Measurements from ENCODE around the gene PDZD7. TPM values are rescaled to one million over a fixed set of nuclear protein-coding genes. Genes with fewer than 3 reads are reported as not detected.

The PDZD7 gene
- 2.6 and 3.0 TPM in 2 replicates for total RNA-seq (2014; rRNA removed; shearing (Covaris generic); ENCODE audit: low replicate concordance)

DNA sequence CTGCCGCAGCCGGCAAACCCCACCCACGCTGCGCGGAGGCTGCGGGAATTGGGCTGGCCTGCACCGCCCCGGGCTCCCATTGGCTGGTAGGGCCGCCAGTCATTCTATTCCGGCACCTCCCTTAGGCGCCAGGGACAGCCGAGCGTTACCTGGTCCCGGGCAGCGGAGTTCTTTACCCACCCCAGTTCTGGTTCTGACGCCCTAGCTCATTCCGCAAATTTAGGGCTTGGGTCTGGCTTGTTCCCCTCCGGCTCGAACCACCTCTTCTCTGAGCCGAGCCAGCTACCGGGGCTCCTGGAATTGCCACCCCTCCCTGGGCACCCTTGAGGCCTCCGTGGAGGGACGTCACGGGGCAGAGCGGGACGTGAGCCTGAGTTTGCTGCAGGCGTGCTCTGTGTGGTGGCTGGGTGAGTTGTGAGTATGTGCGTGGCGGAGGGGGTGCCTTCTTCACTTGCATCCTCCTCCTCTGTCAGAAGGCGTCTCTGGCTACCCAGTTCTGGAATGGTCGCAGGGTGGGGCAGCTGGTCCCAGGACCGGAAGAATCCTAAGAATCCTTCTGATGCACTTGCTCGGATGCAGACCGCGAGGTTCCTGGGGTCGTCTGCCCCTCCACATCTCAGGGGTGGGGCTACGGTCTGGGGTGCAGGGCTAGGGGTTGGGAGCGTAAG, at the start of gene PDZD7, which contains the start of gene SFXN3:
Gene PDZD7, minus strand, starts transcription at position 2 of the 668 bp plus-strand sequence. CDS start 910 bp downstream, outside the sequence.
Gene SFXN3, plus strand, starts transcription at position 107 of the 668 bp plus-strand sequence. CDS start 3,461 bp downstream, outside the sequence.
- Histone ChIP-seq H3K9me2 (replicated peaks; ENCODE audit: insufficient read depth, low read length) (no peaks in the 10 kb centered on the region), H3K27ac (ENCODE audit: low read length) (no peak within 1 kb of the TSS), H4K20me1 (ENCODE audit: insufficient read depth, low read depth, low read length) (0 out of 2 replicates have a peak, but pooled peaks cover 4% of the 10 kb centered on the region), H3K79me2 (ENCODE audit: low read length) (no peaks in the 10 kb centered on the region), H3K36me3 (ENCODE audit: insufficient read depth, low read length) (no peaks in the 10 kb centered on the region), H3K9ac (ENCODE audit: low read length) (peak within 1 kb of the TSS; percentile 70), H3K27me3 (ENCODE audit: low read length) (no peaks in the 10 kb centered on the region), H3K4me3 (ENCODE audit: low read length) (peak within 1 kb of the TSS; percentile 73), H2AFZ (ENCODE audit: low read length) (peak within 1 kb of the TSS; percentile 58; the same call in 1 of the 2 replicates), H3K4me2 (ENCODE audit: low read depth, low read length, poor library complexity, severe bottlenecking) (peak within 1 kb of the TSS; percentile 95), H3K4me1 (ENCODE audit: low read length) (peaks cover 29% of the 10 kb centered on the region), H3K9me3 (ENCODE audit: low read length) (no peaks in the 10 kb centered on the region)
- peak; percentile 97 for DNase-seq

DNA sequence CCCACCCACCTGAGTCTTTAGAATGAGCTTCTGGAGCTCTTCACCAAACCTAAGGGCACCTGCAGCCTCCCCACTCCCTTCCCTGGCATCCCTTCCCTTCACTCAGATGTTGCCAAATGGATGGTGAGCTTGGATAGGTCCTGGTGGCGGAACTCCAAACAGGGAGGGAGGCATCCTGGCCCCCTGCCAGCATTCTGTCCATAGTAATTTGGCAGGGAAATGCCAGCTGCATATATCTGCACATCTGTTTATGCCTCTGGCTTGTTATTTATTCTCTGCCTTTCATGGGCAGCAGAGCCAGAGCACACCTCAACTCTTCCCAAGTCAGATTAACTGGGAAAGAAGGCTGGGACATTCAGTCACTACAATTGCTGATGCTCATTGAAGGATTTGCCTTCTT, 48.9 kb upstream of the PDZD7 start:
- no peaks in the 10 kb centered on the region for H3K9me3 ChIP-seq (ENCODE audit: low read length)
- peaks cover 13% of the 10 kb centered on the region for H3K4me1 ChIP-seq (ENCODE audit: low read length)
- H3K27ac ChIP-seq (ENCODE audit: low read length), result no peak overlapping the region
- H3K9ac ChIP-seq (ENCODE audit: low read length), result no peak overlapping the region
- H2AFZ ChIP-seq (ENCODE audit: low read length), result no peak overlapping the region
- H4K20me1 ChIP-seq (ENCODE audit: insufficient read depth, low read depth, low read length), result no peaks in the 10 kb centered on the region
- no peaks in the 10 kb centered on the region for H3K79me2 ChIP-seq (ENCODE audit: low read length)
- no peaks in the 10 kb centered on the region for H3K27me3 ChIP-seq (ENCODE audit: low read length)
- no peaks in the 10 kb centered on the region for H3K36me3 ChIP-seq (ENCODE audit: insufficient read depth, low read length)
- no peak overlapping the region for H3K4me2 ChIP-seq (ENCODE audit: low read depth, low read length, poor library complexity, severe bottlenecking)
- no peak for DNase-seq
- no peaks in the 10 kb centered on the region for H3K9me2 ChIP-seq (replicated peaks; ENCODE audit: insufficient read depth, low read length)
- H3K4me3 ChIP-seq (ENCODE audit: low read length), result no peak overlapping the region

DNA sequence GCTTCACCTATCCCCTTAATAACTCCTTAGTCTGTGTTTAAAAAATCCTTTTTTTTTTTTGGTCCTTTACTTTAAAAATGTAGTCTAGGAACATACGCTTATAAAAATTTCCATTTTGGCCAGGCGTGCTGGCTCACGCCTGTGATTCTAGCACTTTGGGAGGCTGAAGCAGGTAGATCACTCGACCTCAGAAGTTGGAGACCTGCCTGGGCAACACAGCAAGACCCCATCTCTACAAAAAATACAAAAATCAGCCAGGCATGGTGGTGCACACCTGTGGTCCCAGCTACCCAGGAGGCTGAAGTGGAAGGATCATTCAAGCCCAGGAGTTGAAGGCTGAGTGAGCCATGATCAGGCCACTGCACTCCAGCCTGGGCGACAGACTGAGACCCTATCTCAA, 45.7 kb upstream of the PDZD7 start:
- Histone ChIP-seq H3K4me1 (ENCODE audit: low read length) (peaks cover 40% of the 10 kb centered on the region), H3K9me2 (replicated peaks; ENCODE audit: insufficient read depth, low read length) (no peaks in the 10 kb centered on the region), H3K9me3 (ENCODE audit: low read length) (no peaks in the 10 kb centered on the region), H3K4me3 (ENCODE audit: low read length) (no peak overlapping the region), H4K20me1 (ENCODE audit: insufficient read depth, low read depth, low read length) (no peaks in the 10 kb centered on the region), H2AFZ (ENCODE audit: low read length) (no peak overlapping the region), H3K9ac (ENCODE audit: low read length) (no peak overlapping the region), H3K79me2 (ENCODE audit: low read length) (no peaks in the 10 kb centered on the region), H3K36me3 (ENCODE audit: insufficient read depth, low read length) (no peaks in the 10 kb centered on the region), H3K27me3 (ENCODE audit: low read length) (no peaks in the 10 kb centered on the region), H3K4me2 (ENCODE audit: low read depth, low read length, poor library complexity, severe bottlenecking) (no peak overlapping the region), H3K27ac (ENCODE audit: low read length) (no peak overlapping the region)
- no peak for DNase-seq

DNA sequence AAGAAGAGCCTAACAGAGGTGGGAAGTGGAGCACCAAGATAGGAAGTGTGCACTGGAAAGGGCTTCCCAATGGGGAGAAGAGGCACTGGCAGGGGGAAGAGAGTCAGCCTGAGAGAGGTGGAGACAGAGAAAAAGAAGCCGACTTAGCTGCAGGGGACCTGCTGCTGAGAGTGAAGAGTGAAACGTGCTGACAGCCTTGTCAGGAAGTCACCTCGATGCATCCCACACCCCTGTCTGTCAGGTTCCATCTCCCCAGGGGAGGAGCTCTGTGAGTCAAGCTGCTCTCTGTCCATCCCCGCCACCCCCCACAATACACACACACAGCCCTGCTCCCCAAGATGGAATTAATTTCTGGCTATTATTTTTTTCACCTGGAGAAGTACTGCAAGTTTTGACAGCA, 44.8 kb upstream of the PDZD7 start:
- H3K9me3 ChIP-seq (ENCODE audit: low read length), result no peaks in the 10 kb centered on the region
- no peaks in the 10 kb centered on the region for H3K36me3 ChIP-seq (ENCODE audit: insufficient read depth, low read length)
- peak; percentile 63 for DNase-seq
- H4K20me1 ChIP-seq (ENCODE audit: insufficient read depth, low read depth, low read length), result no peaks in the 10 kb centered on the region
- H3K4me3 ChIP-seq (ENCODE audit: low read length), result no peak overlapping the region
- no peak overlapping the region for H3K27ac ChIP-seq (ENCODE audit: low read length)
- H3K27me3 ChIP-seq (ENCODE audit: low read length), result no peaks in the 10 kb centered on the region
- no peaks in the 10 kb centered on the region for H3K79me2 ChIP-seq (ENCODE audit: low read length)
- H2AFZ ChIP-seq (ENCODE audit: low read length), result no peak overlapping the region; the same call in 1 of the 2 replicates
- peaks cover 48% of the 10 kb centered on the region for H3K4me1 ChIP-seq (ENCODE audit: low read length)
- no peaks in the 10 kb centered on the region for H3K9me2 ChIP-seq (replicated peaks; ENCODE audit: insufficient read depth, low read length)
- peak overlapping the region; percentile 18 for H3K9ac ChIP-seq (ENCODE audit: low read length)
- H3K4me2 ChIP-seq (ENCODE audit: low read depth, low read length, poor library complexity, severe bottlenecking), result peak overlapping the region; percentile 51

DNA sequence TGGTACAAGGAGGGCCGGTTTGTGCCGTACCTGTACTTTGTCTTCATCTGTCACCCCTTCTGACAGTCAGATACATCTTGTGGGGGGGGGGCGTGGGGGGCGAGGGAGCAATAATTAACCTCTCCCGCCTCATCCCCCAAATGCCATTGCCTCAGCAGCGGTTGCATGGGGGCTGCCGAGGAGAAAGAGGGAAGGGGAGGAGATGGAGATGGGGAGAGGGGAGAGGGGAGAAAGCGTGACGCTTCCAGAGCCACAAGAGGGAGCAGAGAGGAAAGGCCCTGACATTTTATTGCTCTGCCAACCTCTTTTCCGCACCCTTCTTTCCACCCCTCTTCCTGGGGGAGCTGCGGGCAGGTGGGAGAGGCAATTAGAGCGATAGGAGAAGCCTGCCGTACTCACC, 42.7 kb upstream of the PDZD7 start:
- Histone ChIP-seq H3K79me2 (ENCODE audit: low read length) (no peaks in the 10 kb centered on the region), H3K4me1 (ENCODE audit: low read length) (peaks cover 69% of the 10 kb centered on the region), H3K9me3 (ENCODE audit: low read length) (no peaks in the 10 kb centered on the region), H2AFZ (ENCODE audit: low read length) (no peak overlapping the region), H4K20me1 (ENCODE audit: insufficient read depth, low read depth, low read length) (no peaks in the 10 kb centered on the region), H3K9ac (ENCODE audit: low read length) (no peak overlapping the region), H3K27ac (ENCODE audit: low read length) (peak overlapping the region; percentile 98; the same call in 1 of the 2 replicates), H3K4me2 (ENCODE audit: low read depth, low read length, poor library complexity, severe bottlenecking) (no peak overlapping the region), H3K4me3 (ENCODE audit: low read length) (no peak overlapping the region), H3K27me3 (ENCODE audit: low read length) (no peaks in the 10 kb centered on the region), H3K36me3 (ENCODE audit: insufficient read depth, low read length) (no peaks in the 10 kb centered on the region), H3K9me2 (replicated peaks; ENCODE audit: insufficient read depth, low read length) (no peaks in the 10 kb centered on the region)
- DNase-seq, result no peak

DNA sequence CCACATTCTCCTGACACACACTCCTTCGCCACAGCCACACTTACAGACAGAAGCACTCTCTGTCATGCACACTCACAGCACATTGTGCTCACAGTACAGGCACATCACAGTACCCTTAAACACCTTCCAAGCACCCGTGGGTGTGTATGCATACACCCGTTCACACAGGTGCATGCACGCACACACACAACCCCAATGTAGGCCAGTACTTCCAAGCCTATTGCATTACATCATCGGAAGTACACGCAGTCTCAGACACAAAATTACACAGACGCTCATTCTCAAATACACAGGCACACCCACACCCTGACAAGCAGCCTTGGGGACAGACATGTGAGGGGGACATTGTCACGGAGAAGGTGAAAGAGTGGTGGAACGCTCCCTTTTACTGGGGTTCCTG, 42.0 kb upstream of the PDZD7 start:
- Histone ChIP-seq H4K20me1 (ENCODE audit: insufficient read depth, low read depth, low read length) (no peaks in the 10 kb centered on the region), H3K9ac (ENCODE audit: low read length) (peak overlapping the region; percentile 74), H3K4me1 (ENCODE audit: low read length) (peaks cover 75% of the 10 kb centered on the region), H3K27ac (ENCODE audit: low read length) (peak overlapping the region; percentile 98), H3K4me2 (ENCODE audit: low read depth, low read length, poor library complexity, severe bottlenecking) (peak overlapping the region; percentile 69), H3K9me2 (replicated peaks; ENCODE audit: insufficient read depth, low read length) (no peaks in the 10 kb centered on the region), H2AFZ (ENCODE audit: low read length) (peak overlapping the region; percentile 8; the same call in 1 of the 2 replicates), H3K9me3 (ENCODE audit: low read length) (no peaks in the 10 kb centered on the region), H3K27me3 (ENCODE audit: low read length) (no peaks in the 10 kb centered on the region), H3K79me2 (ENCODE audit: low read length) (no peaks in the 10 kb centered on the region), H3K36me3 (ENCODE audit: insufficient read depth, low read length) (no peaks in the 10 kb centered on the region), H3K4me3 (ENCODE audit: low read length) (peak overlapping the region; percentile 51)
- DNase-seq, result no peak

DNA sequence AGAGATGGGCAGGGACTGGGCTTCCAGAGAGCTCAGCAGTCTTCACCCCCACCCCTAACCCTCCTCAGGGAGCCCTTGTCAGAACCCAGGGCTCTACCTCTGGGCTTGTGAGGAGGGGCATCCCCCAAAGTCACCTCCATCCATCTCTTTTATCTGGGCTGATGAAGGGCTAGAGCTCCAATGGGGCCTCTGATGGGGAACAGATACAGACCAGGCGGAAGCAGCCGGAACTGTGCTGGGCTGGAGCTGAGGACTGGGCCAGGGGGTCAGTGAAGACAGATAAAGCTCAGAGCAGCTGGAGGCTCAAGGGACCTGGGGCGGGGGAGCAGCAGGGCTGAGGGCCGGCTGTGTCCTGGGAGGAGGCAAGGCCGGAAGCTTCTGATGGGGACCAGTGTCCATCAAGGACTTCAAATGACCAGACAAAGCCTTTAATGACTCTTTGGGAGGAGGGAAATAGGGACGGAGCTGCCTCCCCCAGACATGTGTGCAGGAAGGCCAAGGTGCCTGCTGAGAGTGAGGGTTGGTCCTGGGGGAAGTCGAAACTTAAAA, 41.0 kb upstream of the PDZD7 start:
- Histone ChIP-seq H3K9me2 (replicated peaks; ENCODE audit: insufficient read depth, low read length) (no peaks in the 10 kb centered on the region), H3K9me3 (ENCODE audit: low read length) (no peaks in the 10 kb centered on the region), H4K20me1 (ENCODE audit: insufficient read depth, low read depth, low read length) (no peaks in the 10 kb centered on the region), H3K79me2 (ENCODE audit: low read length) (no peaks in the 10 kb centered on the region), H3K9ac (ENCODE audit: low read length) (peak overlapping the region; percentile 74), H3K4me2 (ENCODE audit: low read depth, low read length, poor library complexity, severe bottlenecking) (peak overlapping the region; percentile 69), H3K4me3 (ENCODE audit: low read length) (peak overlapping the region; percentile 51), H3K36me3 (ENCODE audit: insufficient read depth, low read length) (no peaks in the 10 kb centered on the region), H3K27me3 (ENCODE audit: low read length) (no peaks in the 10 kb centered on the region), H3K4me1 (ENCODE audit: low read length) (peaks cover 83% of the 10 kb centered on the region), H3K27ac (ENCODE audit: low read length) (peak overlapping the region; percentile 98), H2AFZ (ENCODE audit: low read length) (0 out of 2 replicates have a peak overlapping the region, but pooled peaks have one; percentile 9)
- peak; percentile 86 for DNase-seq

DNA sequence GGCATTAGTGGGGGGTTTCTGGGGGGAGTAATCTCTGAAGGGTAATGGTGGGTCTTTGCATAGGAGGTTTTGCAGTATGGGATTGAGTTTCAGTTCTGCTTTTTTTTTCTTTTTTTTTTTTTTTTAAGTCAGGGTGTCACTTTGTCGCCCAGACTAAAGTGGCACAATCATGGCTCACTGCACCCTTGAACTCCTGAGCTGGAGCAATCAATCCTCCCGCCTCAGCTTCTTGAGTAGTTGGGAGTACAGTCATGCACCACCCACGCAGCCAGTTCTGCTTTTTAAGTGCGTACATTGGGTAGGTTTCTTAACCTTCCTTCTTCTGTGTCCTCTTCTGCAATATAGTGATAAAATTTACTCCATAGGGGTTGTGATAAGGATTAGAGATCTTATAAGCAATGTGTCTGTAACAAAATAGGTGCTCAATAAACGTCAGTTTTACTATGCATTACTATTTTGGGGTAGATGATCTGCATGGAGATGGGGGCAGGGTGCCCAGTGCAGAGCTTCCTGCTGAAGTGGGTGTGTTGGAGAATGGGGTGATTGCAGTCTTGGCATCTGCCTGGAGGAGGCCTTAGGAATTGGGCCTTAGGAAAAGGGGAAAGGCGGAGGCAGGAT, 40.4 kb upstream of the PDZD7 start:
- peak overlapping the region; percentile 69 for H3K4me2 ChIP-seq (ENCODE audit: low read depth, low read length, poor library complexity, severe bottlenecking)
- H3K36me3 ChIP-seq (ENCODE audit: insufficient read depth, low read length), result no peaks in the 10 kb centered on the region
- peak overlapping the region; percentile 98 for H3K27ac ChIP-seq (ENCODE audit: low read length)

More for the DNA sequence above, 40.4 kb upstream of the PDZD7 start:
- DNase-seq, result peak; percentile 98
- H3K9me3 ChIP-seq (ENCODE audit: low read length), result no peaks in the 10 kb centered on the region
- H3K9ac ChIP-seq (ENCODE audit: low read length), result peak overlapping the region; percentile 74
- no peaks in the 10 kb centered on the region for H4K20me1 ChIP-seq (ENCODE audit: insufficient read depth, low read depth, low read length)
- H3K27me3 ChIP-seq (ENCODE audit: low read length), result no peaks in the 10 kb centered on the region
- H3K4me3 ChIP-seq (ENCODE audit: low read length), result peak overlapping the region; percentile 51
- no peaks in the 10 kb centered on the region for H3K9me2 ChIP-seq (replicated peaks; ENCODE audit: insufficient read depth, low read length)
- H3K4me1 ChIP-seq (ENCODE audit: low read length), result peaks cover 83% of the 10 kb centered on the region
- no peak overlapping the region for H2AFZ ChIP-seq (ENCODE audit: low read length)
- H3K79me2 ChIP-seq (ENCODE audit: low read length), result no peaks in the 10 kb centered on the region

Data from Karpas-422 (cell line).